ENCODE data around the gene ABCB9. TPM values are rescaled to one million over a fixed set of nuclear protein-coding genes. Genes with fewer than 3 reads are reported as not detected.

Gene ABCB9
- total RNA-seq, 1 donor from 2014 or later = 4.0 TPM

DNA sequence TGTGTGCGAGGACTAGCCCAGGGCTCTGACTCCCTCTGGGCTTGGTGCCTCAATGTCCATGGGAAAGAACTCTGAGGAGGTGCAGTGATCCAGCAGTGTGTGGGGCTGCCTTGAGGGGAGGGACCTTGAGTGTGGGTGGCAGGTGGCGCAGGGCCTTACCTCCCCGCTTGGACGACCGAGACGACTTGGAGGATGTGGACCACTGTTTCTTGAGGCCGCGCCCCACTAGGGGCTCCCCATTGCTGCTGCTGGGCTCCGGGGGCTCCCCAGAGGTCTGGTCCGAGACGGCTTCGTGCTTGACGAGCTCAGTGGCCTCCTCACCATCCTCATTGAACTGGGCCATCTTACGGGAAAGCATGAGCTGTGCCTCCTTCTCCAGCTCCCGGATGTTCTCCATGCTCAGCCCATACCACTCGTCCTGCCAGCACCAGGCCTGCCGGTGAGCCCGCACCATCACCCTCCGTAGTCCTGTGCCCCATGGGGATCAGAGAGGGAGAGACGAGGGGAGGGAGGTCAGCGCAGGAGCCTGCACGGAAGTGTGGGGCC lies 38.9 kb upstream of the ABCB9 start:
- DNase-seq (ENCODE audit: low read depth) = no peak
- no peak overlapping the region for H3K4me3 ChIP-seq (ENCODE audit: low read depth, low read length)
- TF ChIP-seq, protein P1, sequence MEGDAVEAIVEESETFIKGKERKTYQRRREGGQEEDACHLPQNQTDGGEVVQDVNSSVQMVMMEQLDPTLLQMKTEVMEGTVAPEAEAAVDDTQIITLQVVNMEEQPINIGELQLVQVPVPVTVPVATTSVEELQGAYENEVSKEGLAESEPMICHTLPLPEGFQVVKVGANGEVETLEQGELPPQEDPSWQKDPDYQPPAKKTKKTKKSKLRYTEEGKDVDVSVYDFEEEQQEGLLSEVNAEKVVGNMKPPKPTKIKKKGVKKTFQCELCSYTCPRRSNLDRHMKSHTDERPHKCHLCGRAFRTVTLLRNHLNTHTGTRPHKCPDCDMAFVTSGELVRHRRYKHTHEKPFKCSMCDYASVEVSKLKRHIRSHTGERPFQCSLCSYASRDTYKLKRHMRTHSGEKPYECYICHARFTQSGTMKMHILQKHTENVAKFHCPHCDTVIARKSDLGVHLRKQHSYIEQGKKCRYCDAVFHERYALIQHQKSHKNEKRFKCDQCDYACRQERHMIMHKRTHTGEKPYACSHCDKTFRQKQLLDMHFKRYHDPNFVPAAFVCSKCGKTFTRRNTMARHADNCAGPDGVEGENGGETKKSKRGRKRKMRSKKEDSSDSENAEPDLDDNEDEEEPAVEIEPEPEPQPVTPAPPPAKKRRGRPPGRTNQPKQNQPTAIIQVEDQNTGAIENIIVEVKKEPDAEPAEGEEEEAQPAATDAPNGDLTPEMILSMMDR (conservative IDR thresholded peaks at IDR 0.05; ENCODE audit: low read depth, low read length) = no peak

DNA sequence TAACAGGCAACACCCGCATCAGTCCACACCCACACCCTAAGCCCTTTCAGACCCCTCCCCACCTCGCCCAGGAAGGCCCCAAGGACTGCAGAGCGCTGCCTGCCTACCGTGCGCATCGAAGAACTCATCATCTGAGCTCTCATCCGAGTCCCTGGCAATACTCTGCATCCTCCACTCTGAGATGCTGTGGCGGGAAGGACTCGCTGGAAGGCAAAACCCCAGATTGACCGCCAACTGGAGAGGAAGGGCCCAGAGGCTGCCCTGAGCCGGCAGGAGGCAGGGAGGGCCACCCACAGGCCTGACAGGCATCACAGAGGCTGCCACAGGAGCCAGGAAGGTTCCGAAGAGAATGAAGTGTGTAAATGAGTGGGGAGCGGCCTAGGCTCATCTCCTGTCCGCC lies 38.0 kb upstream of the ABCB9 start:
- TF ChIP-seq, protein P1 (conservative IDR thresholded peaks at IDR 0.05; ENCODE audit: low read depth, low read length) = no peak
- no peak for DNase-seq (ENCODE audit: low read depth)
- H3K4me3 ChIP-seq (ENCODE audit: low read depth, low read length) = no peak overlapping the region

DNA sequence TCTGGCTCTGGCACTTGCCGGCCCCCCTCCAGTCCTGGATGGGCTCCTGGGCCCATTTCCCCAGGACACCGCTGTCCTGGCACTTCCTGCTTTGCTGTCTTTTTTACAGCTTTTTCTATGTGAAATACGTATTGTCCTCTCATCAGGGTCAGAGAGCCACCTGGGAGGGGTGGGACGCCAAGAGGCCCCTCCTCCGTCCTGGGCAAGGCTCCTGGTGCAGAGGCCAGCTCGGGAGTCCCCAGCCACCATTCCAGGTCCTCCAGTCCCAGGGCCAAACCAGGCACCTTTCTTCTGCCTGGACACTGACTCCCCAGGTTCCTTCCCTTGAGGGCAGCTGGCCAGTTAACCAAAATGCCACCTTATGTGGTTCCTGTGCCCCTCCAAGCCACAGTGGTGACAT lies 37.0 kb upstream of the ABCB9 start:
- no peak overlapping the region for H3K4me3 ChIP-seq (ENCODE audit: low read depth, low read length)
- TF ChIP-seq, protein P1 (conservative IDR thresholded peaks at IDR 0.05; ENCODE audit: low read depth, low read length) = no peak
- no peak for DNase-seq (ENCODE audit: low read depth)

DNA sequence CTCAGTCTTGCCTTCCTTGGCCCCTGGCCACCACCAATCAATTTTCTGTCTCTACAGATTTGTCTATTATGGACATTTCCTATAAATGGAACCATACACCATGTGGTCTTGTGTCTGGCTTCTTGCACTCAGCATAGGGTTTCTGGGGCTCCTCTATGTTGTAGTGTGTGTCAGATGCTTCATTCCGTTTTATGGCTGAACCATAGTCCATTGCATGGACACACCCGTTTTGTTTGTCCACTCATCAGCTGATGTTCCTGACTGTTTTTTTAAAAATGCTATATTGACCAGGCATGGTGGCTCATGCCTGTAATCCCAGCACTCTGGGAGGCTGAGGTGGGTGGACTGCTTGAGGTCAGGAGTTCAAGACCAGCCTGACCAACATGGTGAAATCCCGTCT lies 35.2 kb upstream of the ABCB9 start:
- no peak overlapping the region for H3K4me3 ChIP-seq (ENCODE audit: low read depth, low read length)
- no peak for DNase-seq (ENCODE audit: low read depth)
- TF ChIP-seq, protein P1 (conservative IDR thresholded peaks at IDR 0.05; ENCODE audit: low read depth, low read length) = no peak

DNA sequence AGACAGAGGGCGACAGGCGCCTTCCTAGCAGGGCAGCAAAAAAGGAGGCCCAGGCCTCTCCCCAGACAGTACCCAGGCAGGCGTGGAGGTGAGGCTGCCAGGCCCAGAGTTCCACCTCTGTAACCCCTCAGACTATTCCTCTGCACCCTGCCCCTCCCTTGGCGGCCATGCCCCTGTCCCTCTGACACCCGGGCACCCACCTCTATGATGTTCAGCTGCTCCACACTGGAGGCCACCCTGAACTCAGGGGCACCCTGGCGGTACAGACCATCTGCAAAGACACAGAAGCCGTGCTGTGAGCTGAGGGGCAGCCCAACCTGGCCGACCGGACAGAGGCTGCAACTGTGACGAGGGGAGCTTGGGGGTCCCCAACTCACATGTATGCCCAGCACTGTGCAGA lies 34.3 kb upstream of the ABCB9 start:
- no peak overlapping the region for H3K4me3 ChIP-seq (ENCODE audit: low read depth, low read length)
- DNase-seq (ENCODE audit: low read depth) = no peak
- TF ChIP-seq, protein P1 (conservative IDR thresholded peaks at IDR 0.05; ENCODE audit: low read depth, low read length) = no peak

DNA sequence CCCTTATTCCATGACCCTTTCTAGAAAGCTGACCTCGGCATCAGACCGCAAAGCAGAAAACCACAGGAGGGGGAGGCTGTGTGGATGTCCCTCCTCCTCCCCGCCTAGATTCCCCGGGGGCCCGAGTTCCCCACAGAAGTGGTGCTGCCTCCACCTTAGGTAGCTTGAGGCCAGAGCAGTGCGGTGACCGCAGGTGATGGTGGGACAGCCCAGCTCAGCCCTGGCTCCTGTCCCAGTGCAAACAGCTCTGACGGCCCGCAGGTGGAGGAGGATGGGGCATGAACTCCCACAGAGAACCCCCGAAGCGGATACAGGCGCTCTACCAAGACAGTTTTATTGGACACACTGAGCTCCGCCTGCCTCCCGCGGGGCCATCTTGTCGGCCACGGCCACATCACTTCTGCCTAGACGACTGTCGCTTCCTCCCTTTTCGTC lies 33.7 kb upstream of the ABCB9 start:
- H3K4me3 ChIP-seq (ENCODE audit: low read depth, low read length) = no peak overlapping the region
- TF ChIP-seq, protein P1 (conservative IDR thresholded peaks at IDR 0.05; ENCODE audit: low read depth, low read length) = no peak
- DNase-seq (ENCODE audit: low read depth) = no peak

DNA sequence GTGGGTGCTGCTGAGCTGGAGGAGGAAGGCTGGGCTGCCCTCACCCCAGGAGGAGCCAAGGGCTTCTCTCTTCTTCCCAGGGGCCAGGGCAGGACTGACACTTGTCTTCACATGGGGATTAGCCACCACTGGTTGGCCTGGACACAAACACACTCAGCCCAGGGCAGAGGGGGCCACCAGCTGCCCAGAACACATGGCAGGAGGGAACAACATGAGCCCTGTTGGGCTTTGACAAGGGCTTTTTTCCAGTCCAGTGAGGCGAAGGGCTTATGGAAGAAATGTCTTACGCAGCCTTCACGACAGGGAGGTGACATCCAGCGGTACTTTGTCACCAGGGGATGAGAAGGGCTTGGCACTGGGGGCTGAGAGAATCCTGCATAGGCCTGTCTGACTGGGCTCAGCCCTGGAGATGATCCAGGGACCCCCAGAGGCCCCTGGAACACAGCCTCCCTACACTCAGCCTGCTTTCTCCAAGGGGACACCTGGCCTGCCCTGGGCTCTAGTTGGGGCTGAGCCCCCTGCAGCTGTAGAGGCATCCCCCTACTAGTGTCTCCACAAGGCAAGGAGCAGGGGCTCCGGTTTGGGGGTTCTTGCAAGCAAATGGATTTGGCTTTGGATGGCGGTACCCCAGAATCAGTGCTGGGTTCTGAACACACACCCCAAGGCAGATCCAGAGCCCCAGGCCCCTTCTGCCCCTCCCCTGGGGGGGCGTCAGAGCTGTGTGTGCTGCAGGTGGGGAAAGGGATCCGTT lies 33.1 kb upstream of the ABCB9 start:
- TF ChIP-seq, protein P1 (conservative IDR thresholded peaks at IDR 0.05; ENCODE audit: low read depth, low read length) = no peak
- no peak overlapping the region for H3K4me3 ChIP-seq (ENCODE audit: low read depth, low read length)
- DNase-seq (ENCODE audit: low read depth) = no peak

Data from epithelial cell of proximal tubule (primary cell).